ENCODE results near the gene ZNF766.

GRCh38 chr19:52221031-52221430 lies 48.4 kb upstream of the ZNF766 start:
- TF ChIP-seq CTCF (IDR thresholded peaks at IDR 0.05) (no peak), EP300 (IDR thresholded peaks at IDR 0.05) (no peak), POLR2A (IDR thresholded peaks at IDR 0.05) (no peak)
